Embryonic facial prominence (tissue), 1 donor: ENCODE results near the gene LAMB4.

Source experiments
- DNase-seq: peaks from one replicate; pipeline ENCODE4 v3.0.0-alpha.2; 2016; ENCODE audit errors: extremely low spot score

LAMB4 gene

GRCh38 chr7:108130261-108130660 is at the start of gene LAMB4:
Gene LAMB4, minus strand, starts transcription at chr7:108130361. Its CDS starts 7,197 bp downstream, at chr7:108123164.
- no peak for DNase-seq

- DNase-seq, result no peak
These were observed 48.2 kb upstream of the LAMB4 start for GRCh38 chr7:108178398-108178797.

- DNase-seq, result no peak
These were observed 41.0 kb upstream of the LAMB4 start for GRCh38 chr7:108171164-108171563.

GRCh38 chr7:108170251-108170650 is 40.1 kb upstream of the LAMB4 start:
- DNase-seq, result no peak

- no peak for DNase-seq
These were observed 37.3 kb upstream of the LAMB4 start for GRCh38 chr7:108167460-108167859.

- no peak for DNase-seq
These were observed 36.5 kb upstream of the LAMB4 start for GRCh38 chr7:108166687-108167086.

- DNase-seq, result no peak
These were observed 35.6 kb upstream of the LAMB4 start for GRCh38 chr7:108165723-108166122.

- DNase-seq, result no peak
These were observed 34.8 kb upstream of the LAMB4 start for GRCh38 chr7:108164946-108165345.

GRCh38 chr7:108164342-108164741 is 34.2 kb upstream of the LAMB4 start:
- no peak for DNase-seq

- no peak for DNase-seq
These were observed 28.6 kb upstream of the LAMB4 start for GRCh38 chr7:108158776-108159175.

- no peak for DNase-seq
These were observed 27.6 kb upstream of the LAMB4 start for GRCh38 chr7:108157606-108158335.

GRCh38 chr7:108156897-108157605 is 26.9 kb upstream of the LAMB4 start:
- no peak for DNase-seq

GRCh38 chr7:108152198-108152597 is 22.0 kb upstream of the LAMB4 start:
- no peak for DNase-seq

- no peak for DNase-seq
These were observed 19.7 kb upstream of the LAMB4 start for GRCh38 chr7:108149908-108150307.

- DNase-seq, result no peak
These were observed 19.0 kb upstream of the LAMB4 start for GRCh38 chr7:108149119-108149518.

GRCh38 chr7:108147031-108147563 is 16.9 kb upstream of the LAMB4 start:
- DNase-seq, result no peak

GRCh38 chr7:108146070-108146842 is 16.1 kb upstream of the LAMB4 start:
- peak; percentile 59 for DNase-seq

GRCh38 chr7:108145401-108145800 is 15.2 kb upstream of the LAMB4 start:
- no peak for DNase-seq

- DNase-seq, result no peak
These were observed 14.8 kb upstream of the LAMB4 start for GRCh38 chr7:108144931-108145330.

- DNase-seq, result no peak
These were observed 13.7 kb upstream of the LAMB4 start for GRCh38 chr7:108143658-108144420.

GRCh38 chr7:108142675-108143259 is 12.6 kb upstream of the LAMB4 start:
- no peak for DNase-seq
